ENCODE measurements around the gene ETAA1. TPM values are rescaled to one million over a fixed set of nuclear protein-coding genes. Genes with fewer than 3 reads are reported as not detected.

ETAA1 gene
- total RNA-seq, 1 experiment from 2014 or later: 18.8 TPM

DNA sequence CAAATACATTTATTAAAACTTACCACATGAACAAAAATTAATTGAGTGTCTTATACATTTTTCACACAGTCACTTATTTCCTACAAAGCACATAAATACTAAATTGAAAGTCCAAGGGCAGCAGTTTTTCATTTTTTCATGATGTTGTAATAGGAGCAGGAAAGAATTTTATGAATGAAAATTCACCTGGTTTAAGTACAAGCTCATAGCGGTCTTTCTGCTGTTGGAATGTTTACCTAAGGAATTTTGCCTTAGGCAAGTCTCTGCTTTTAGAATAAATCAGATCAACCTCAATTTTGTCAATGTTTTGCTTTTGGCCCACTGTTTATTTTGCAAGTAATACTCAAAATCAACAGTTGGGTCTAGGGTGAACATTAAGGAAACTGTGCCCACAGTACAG lies 40.0 kb downstream of the ETAA1 start:
- DNase-seq: no peak
- no peaks in the 10 kb centered on the region for H3K23me2 ChIP-seq (ENCODE audit: insufficient read length, low read depth, low read length, poor library complexity, severe bottlenecking)

More for the DNA sequence above, 40.0 kb downstream of the ETAA1 start:
- Histone ChIP-seq H3K56ac (ENCODE audit: insufficient read length, low read depth, low read length) (no peak overlapping the region), H2BK20ac (ENCODE audit: low read depth, low read length, poor library complexity, severe bottlenecking) (no peak overlapping the region), H3K79me2 (ENCODE audit: insufficient read depth, low read length) (no peaks in the 10 kb centered on the region), H3K4ac (ENCODE audit: low read depth, low read length) (no peak overlapping the region), H2BK15ac (ENCODE audit: low read depth, low read length) (no peak overlapping the region), H3K9me3 (ENCODE audit: control insufficient read depth, low read depth, low read length) (no peaks in the 10 kb centered on the region), H3K4me2 (ENCODE audit: insufficient read depth, insufficient read length, low read length) (no peak overlapping the region), H3K27ac (ENCODE audit: insufficient read length, low read depth, low read length) (no peak overlapping the region), H2AK5ac (ENCODE audit: insufficient read length, low read length) (no peak overlapping the region), H3K79me1 (ENCODE audit: insufficient read depth, low read depth, low read length, poor library complexity, severe bottlenecking) (no peaks in the 10 kb centered on the region), H3K18ac (ENCODE audit: insufficient read length, low read depth, low read length) (no peak overlapping the region), H3K27me3 (ENCODE audit: insufficient read depth, low read length) (no peaks in the 10 kb centered on the region), H4K5ac (ENCODE audit: insufficient read length, low read depth, low read length) (no peak overlapping the region), H2BK12ac (ENCODE audit: insufficient read length, low read depth, low read length) (no peak overlapping the region), H2BK120ac (ENCODE audit: low read depth, low read length, poor library complexity, severe bottlenecking) (no peak overlapping the region), H3K4me1 (ENCODE audit: insufficient read depth, low read length) (no peaks in the 10 kb centered on the region), H3K14ac (ENCODE audit: insufficient read depth, low read length) (no peak overlapping the region), H3K23ac (ENCODE audit: insufficient read length, low read depth, low read length) (no peak overlapping the region), H3T11ph (ENCODE audit: low read length) (no peak overlapping the region), H4K20me1 (ENCODE audit: control insufficient read depth, insufficient read depth, insufficient read length) (no peaks in the 10 kb centered on the region), H4K91ac (ENCODE audit: insufficient read length, low read depth, low read length) (no peak overlapping the region), H3K9ac (ENCODE audit: extremely low read depth, insufficient read length, low read length) (no peak overlapping the region), H2BK5ac (ENCODE audit: insufficient read length, low read length) (no peak overlapping the region), H2AFZ (ENCODE audit: low read length) (no peak overlapping the region), H4K8ac (replicated peaks; ENCODE audit: insufficient read length, low read depth, low read length) (no peak overlapping the region)
- Mint-ChIP-seq H3K27ac (no peak overlapping the region), H3K4me1 (peaks cover 7 to 8% of the 10 kb centered on the region in 2 experiments), H3K4me3 (no peak overlapping the region), H3K27me3 (ENCODE audit: low read depth) (no peaks in the 10 kb centered on the region), H3K9me3 (peaks cover 0 to 2% of the 10 kb centered on the region in 2 experiments; a peak in 1 of 5 replicates), H3K36me3 (ENCODE audit: insufficient read depth in 1 of 3, low read depth in 3 of 3) (no peaks in the 10 kb centered on the region)
- TF ChIP-seq, protein P1, sequence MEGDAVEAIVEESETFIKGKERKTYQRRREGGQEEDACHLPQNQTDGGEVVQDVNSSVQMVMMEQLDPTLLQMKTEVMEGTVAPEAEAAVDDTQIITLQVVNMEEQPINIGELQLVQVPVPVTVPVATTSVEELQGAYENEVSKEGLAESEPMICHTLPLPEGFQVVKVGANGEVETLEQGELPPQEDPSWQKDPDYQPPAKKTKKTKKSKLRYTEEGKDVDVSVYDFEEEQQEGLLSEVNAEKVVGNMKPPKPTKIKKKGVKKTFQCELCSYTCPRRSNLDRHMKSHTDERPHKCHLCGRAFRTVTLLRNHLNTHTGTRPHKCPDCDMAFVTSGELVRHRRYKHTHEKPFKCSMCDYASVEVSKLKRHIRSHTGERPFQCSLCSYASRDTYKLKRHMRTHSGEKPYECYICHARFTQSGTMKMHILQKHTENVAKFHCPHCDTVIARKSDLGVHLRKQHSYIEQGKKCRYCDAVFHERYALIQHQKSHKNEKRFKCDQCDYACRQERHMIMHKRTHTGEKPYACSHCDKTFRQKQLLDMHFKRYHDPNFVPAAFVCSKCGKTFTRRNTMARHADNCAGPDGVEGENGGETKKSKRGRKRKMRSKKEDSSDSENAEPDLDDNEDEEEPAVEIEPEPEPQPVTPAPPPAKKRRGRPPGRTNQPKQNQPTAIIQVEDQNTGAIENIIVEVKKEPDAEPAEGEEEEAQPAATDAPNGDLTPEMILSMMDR (conservative IDR thresholded peaks at IDR 0.05): no peak
- no CpG with 5 or more reads among the region's 1 CpG for WGBS (ENCODE audit: extremely low coverage, insufficient read length, low lambda C conversion rate)
